Choroid plexus epithelial cell (primary cell): ENCODE results near the gene CFAP57.

ENCODE experiments used
- DNase-seq: peaks from one replicate; pipeline ENCODE4 v3.0.0-alpha.2; 2010; ENCODE audit warnings: low read depth
- H3K4me3 ChIP-seq: 2 replicates; pipeline ENCODE4 v1.5.1; 2011; ENCODE audit warnings: low read depth, mild to moderate bottlenecking, control low read depth, low read length, moderate library complexity
- CTCF ChIP-seq: conservative IDR thresholded peaks from 2 replicates; pipeline ENCODE4 v1.5.1; 2011; ENCODE audit warnings: low read depth, mild to moderate bottlenecking, control low read depth, inconsistent platforms, low read length, moderate library complexity

Gene CFAP57

GRCh38 chr1:43303471-43304313 lies 131.6 kb downstream of the CFAP57 start:
- H3K4me3 ChIP-seq = no peak overlapping the region

More at GRCh38 chr1:43303471-43304313, 131.6 kb downstream of the CFAP57 start:
- no peak for DNase-seq
- no peak for TF ChIP-seq CTCF
